HG03342 (cell line): ENCODE data around the gene GPRC6A.
A peak's percentile ranks its signal among the peaks of the same experiment; 100 is the strongest.

Experiments
- ATAC-seq: cut with Tn5 transposase; IDR thresholded peaks from one replicate; pipeline ENCODE4 v1.9.1; 2021; ENCODE audit warnings: mild to moderate bottlenecking, moderate library complexity; ENCODE audit not compliant: unreplicated experiment

GPRC6A gene

DNA sequence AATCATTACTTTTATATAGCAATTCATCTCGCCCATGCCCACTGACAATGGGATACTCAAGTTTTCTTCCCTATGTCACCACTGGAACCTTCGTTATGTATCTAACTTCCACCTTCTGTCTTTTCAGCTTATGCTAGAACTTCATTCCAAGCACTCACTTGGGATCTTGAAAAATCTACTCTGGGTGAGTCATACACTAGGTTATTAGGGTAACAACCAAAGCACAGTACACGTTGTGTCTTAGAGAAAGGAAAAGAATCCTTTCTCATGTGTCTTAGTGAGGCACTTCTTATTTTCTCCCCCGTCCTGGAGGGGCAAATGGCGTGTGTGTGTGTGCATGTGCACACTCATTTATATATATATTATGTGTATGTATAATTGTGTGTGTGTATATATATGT lies 45.0 kb downstream of the GPRC6A start:
- ATAC-seq, result no peak

DNA sequence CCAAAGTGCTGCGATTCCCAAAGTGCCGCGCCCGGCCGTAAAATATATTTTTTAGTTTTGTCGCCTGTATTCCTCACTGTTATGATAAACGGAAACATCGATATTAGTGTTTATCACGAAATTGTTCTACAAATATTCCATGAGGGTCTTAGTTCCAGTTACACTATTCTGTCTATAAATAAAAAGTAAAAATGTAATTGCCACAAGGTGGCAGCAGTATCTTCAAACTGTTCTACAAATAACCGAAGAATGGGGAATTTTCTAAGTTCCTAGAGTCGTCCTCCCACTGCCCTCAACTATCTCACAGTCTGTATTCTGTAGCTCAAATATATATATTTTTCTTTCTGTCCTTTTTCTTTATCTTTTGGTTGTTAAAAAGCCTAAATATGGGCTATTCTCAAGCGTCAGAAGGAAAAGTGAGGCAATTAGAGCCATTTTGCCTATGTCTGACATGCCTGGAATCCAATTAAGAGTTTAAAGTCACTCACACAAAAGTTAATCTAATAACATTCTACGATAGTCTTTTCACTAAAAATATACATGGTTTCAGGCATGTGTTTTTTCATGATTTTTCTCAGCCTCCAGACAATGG lies 49.2 kb downstream of the GPRC6A start:
- peak; percentile 81 for ATAC-seq

DNA sequence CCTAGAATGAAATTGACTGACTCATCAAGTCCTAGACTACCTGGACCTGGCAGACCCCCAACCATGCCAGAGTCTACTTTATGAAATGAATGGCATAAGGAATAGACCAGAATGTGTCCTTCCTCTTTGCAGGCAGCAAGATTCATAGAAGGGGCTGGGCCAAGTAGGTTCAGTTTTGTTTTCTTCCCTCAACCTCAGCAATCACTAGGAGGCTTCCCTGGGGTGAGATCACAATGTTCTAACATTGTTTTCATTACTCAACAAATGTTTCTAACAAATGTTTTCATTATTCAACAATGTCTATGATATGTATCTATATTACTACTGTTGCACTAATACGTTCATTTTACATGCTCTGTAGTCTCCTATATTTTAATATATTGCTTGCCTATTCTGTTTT lies 55.0 kb downstream of the GPRC6A start:
- no peak for ATAC-seq

DNA sequence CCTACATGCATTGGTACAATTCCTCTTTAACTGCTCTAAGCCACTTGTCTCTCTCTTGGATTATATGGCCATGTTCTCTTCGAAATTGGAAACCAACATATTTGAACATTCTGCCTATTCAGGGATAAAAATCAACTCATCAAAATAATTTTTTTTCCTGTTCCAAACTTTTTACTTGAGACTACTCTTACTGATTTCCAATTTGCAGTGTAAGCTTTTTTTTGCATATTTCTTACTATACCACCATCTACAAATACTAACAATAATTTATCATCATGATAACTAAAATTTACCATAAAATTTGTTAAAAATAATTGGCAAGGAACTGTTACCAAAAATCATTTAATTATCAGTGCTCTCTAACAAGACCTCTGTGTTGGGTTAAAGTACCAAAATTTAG lies 56.4 kb downstream of the GPRC6A start:
- no peak for ATAC-seq

DNA sequence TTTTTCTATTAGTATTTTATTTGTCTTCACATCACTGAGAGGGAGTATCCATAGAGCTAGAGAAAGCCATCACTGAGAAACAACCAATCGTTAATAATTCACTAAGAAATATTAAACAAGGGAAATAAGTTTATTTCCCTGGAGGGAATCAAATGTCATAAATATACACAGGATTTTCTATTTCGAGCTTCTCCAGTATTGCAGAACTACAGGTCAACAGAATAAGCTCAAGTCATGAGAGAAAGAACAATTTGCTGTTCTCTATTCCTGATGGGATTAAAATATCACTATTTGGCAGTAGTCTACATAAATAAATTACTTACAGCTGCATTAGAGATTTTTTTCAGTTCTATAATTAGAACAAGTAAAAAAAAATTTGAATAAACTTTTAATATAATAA lies 61.2 kb downstream of the GPRC6A start:
- ATAC-seq, result no peak

DNA sequence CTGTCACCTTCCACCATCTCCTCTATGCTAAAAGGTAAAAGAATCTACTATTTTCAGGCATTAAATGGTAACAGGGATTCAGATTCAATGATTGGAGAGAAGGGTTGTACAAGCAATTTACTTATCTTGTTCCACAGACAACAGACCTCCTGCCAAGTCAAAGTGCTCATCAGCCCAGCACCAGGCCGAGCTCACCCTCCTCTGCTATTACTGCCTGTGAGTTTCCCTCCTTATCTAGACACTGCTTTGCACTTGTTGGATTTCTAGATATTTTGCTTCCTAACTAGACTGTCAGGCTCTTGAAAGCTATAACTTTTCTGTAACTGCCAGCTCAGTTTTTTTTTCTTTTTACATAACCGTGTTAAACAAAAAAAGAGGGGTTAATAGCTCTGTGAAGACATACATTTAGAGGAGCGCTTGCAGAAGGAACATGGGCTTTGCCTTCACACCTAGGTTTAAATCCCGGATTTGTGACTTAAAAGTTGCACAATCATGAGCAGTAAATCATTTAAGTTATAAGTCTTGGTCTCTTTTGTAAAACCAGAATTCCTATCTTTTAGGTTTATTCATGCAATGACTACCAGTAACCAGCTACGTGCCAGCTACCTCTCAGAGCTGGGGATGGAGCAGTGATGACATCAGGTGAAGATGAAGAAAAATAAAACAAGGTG lies 62.2 kb downstream of the GPRC6A start:
- no peak for ATAC-seq

DNA sequence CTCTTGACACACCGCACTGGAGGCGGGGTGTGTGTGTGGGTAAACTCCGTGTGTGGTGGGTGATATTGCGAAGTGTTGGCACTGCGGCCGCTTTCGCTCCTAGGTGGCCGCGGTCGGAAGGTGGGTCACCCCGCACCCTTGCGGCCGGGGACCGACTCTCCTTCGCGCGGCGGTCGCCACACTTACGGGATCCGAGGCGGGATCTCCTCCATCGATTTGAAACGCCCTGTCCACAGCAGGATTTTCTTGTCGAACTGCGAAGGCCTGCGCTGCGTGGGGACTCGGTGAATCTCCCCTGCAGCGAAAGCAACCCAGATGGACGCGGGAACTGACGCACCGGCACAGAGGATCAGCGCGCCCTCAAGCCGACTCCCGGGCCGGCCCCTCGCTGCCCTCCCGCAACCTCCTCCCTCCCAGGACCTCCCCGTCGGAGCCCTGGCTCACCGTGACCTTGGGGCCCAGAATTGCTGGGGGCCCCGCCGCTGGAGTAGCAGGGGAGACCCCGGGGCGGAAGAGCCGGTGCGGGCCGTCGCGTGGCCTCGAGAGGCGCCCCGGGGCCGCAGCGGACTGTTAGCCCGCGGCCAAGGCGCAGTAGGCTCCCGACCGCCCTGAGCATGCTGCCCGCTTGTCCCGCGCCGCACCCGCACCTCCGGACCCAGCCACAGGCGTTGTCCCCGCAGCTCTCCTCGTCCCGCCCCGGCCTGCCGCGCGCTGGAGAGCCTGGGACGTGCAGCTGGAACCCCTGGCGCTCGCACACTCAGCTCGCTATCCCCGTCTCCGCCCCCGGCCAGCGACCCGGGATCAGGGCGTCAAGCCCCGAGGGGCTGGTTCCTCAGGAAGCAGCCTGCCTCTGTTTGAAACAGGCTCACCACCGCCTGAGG lies 63.7 kb downstream of the GPRC6A start, which contains the start of gene FAM162B:
FAM162B (minus strand) TSS at position 759 of the 881 bp plus-strand sequence; CDS start at position 616, 143 bp downstream.
- no peak for ATAC-seq

DNA sequence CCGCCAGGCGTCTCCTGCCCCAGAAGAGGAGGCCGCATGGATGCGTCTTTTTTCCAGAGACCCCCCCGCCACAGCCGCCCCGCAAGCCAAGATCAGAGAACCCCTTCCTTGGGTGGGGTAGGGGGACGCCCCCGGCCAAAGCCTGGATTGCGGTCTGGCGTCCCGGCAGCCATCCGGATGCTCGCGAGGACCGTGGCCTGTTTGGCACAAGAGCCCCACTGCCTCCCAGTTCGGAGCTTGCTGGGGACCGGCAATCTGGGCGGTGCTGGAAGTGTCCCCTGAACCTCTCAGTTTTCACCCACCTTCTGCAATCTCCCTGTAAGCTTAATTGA lies 64.3 kb downstream of the GPRC6A start:
- ATAC-seq, result no peak

DNA sequence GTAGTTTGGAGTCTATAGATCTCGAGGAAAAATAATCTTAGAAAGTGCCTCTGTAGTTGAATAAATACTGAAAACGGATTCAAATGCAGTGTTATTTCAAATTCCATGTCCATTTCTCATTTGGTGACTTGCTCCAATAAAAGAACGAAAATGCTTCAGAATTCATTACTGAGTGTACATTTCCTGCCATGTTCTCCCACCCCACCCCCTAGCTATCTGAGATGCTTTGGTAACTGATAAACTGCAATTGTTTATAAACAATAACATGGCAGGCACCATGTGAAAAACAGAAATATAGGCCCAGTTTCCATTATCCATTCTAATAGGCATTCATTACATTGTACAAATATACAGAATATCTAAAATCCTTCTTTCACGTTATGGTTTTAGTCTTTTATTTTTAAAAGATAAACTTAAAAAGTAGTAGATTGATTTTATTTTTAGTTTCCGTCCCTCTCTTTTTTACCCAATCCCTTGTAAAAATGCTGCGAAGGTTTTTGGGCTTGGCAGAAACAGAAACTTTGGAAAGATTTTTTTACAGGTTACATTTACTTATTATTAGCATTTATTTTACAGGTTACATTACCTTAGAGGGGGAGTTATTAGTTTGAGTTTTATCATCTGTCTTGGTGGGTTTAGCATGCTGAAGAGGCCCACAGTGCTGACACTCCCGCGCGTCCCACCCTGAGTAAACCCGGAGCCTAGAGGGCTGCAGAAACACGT lies 64.8 kb downstream of the GPRC6A start:
- ATAC-seq, result no peak

DNA sequence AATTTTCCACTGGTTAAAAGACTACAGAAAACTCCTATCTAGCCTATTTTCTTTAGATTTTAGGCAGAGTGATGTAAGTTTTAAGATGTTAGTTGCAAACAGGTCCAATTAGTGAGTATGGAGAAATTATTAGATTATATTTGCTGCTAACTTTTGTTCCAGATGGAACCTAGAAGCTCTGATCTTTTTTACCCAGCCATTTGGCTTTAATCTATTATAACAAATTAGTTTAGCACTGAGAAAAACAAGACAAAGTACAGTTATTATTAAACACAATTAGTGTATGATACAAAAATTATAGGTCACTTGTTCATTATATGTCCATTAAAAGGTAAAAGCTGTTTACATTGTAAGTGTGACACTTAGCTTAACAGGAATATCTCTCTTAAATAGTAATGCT lies 65.8 kb downstream of the GPRC6A start:
- ATAC-seq, result no peak

DNA sequence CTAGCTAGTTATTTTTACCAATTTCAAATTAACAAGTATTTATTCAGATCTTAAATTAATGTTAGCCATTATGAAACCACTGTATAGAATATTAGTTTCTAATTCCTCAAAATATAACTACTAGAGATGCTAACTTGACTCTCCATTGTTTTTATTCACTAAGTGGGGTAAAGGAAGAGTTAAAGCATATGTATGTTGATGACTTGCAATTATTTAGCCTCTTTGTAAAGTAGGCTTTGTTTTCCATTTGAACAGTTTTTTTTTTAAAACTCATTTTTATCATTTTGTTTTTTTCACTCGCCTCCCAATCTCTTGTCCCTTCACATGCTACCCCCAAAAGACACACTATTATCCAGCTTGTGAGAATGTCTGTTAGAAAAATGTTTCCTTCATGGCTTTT lies 66.6 kb downstream of the GPRC6A start:
- ATAC-seq, result no peak

DNA sequence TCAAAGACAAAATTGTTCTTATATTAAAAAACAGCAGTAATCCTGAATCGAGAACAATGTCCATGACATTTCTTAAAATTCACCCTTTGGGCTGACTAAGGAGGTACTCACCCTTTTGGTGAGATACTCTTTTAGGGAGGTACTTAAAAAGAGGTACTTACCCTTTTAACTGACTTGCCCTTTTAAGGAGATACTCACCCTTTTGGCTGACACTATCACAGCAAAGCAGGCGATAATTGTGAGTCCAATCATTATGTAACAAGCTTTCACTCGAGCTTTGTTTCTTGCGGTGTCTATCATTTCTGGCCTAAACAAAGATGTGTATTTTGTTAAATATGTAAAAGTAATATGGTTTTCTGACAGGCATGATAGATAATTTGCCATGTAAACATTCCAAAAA lies 67.1 kb downstream of the GPRC6A start:
- ATAC-seq, result no peak

DNA sequence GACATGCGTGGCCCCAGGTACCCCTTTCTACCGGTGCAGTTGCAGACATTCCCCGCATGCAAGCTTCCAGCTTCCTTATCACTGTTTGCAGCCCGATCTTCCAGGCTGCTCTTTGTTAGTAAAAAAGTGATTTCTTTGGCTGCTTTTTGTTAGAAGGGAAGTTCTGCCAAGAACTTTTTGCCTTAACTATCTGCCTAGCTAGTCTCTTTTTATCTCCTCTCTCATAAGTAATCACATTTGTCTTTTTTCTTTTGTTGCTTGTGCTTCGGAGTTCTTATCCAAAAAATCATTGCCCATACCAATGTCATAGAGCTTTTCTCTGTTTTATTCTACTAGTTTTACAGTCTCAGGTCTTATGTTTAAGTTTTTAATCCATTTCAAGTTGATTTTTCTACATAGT lies 83.7 kb downstream of the GPRC6A start:
- ATAC-seq, result no peak
